Neural progenitor cell (in vitro differentiated cells): ENCODE data around the gene CHDH. TPM values are rescaled to one million over a fixed set of nuclear protein-coding genes. Genes with fewer than 3 reads are reported as not detected.

ENCODE experiments used
- DNase-seq: peaks from one replicate; pipeline ENCODE4 v3.0.0-alpha.2; 2016; ENCODE audit warnings: low spot score
- H2AFZ ChIP-seq: fragments of 200-600 bp; sonication (generic); replicated peaks from 2 replicates; pipeline ENCODE4 v1.6.1; 2016; ENCODE audit warnings: antibody characterized with exemption
- H3F3A ChIP-seq: fragments of 200-600 bp; sonication (generic); 2 replicates; pipeline ENCODE4 v1.6.1; 2016; ENCODE audit warnings: antibody characterized with exemption, low read depth
- H3K27ac ChIP-seq: fragments of 200-600 bp; sonication (generic); 2 replicates; pipeline ENCODE4 v1.5.1; 2016; ENCODE audit warnings: mild to moderate bottlenecking
- H3K27me3 ChIP-seq: fragments of 200-600 bp; sonication (generic); 2 replicates; pipeline ENCODE4 v1.6.1; 2016; ENCODE audit warnings: mild to moderate bottlenecking, moderate library complexity
- H3K36me3 ChIP-seq: fragments of 200-600 bp; sonication (generic); 2 replicates; pipeline ENCODE4 v1.5.1; 2016
- H3K4me1 ChIP-seq: fragments of 200-600 bp; sonication (generic); 2 replicates; pipeline ENCODE4 v1.6.1; 2016; ENCODE audit warnings: mixed run types
- H3K4me2 ChIP-seq: fragments of 200-600 bp; sonication (generic); 2 replicates; pipeline ENCODE4 v1.6.1; 2016
- H3K4me3 ChIP-seq: fragments of 200-600 bp; sonication (generic); 2 replicates; pipeline ENCODE4 v1.5.1; 2016
- H3K79me2 ChIP-seq: fragments of 200-600 bp; sonication (generic); 2 replicates; pipeline ENCODE4 v1.6.1; 2016; ENCODE audit warnings: low read depth
- H3K9ac ChIP-seq: fragments of 200-600 bp; sonication (generic); 2 replicates; pipeline ENCODE4 v1.6.1; 2016
- H3K9me3 ChIP-seq: fragments of 200-600 bp; sonication (generic); 2 replicates; pipeline ENCODE4 v1.5.1; 2016; ENCODE audit warnings: low read depth
- H4K20me1 ChIP-seq: fragments of 200-600 bp; sonication (generic); 2 replicates; pipeline ENCODE4 v1.6.1; 2016; ENCODE audit warnings: low read depth
- H3K27ac Mint-ChIP-seq: 3 replicates; pipeline ENCODE4 v1.8.0; 2021; ENCODE audit warnings: mixed read lengths
- H3K27me3 Mint-ChIP-seq: 2 replicates; pipeline ENCODE4 v1.8.0; 2022; ENCODE audit warnings: low read depth, mild to moderate bottlenecking, inconsistent platforms, moderate library complexity, mixed read lengths; ENCODE audit not compliant: insufficient read depth
- H3K36me3 Mint-ChIP-seq: 3 replicates; pipeline ENCODE4 v1.8.0; 2021; ENCODE audit warnings: mixed read lengths
- H3K4me1 Mint-ChIP-seq: 3 replicates; pipeline ENCODE4 v1.8.0; 2021; ENCODE audit warnings: mixed read lengths
- H3K4me3 Mint-ChIP-seq: 3 replicates; pipeline ENCODE4 v1.8.0; 2021; ENCODE audit warnings: mild to moderate bottlenecking, moderate library complexity, mixed read lengths
- H3K9me3 Mint-ChIP-seq: 3 replicates; pipeline ENCODE4 v1.8.0; 2020; ENCODE audit warnings: mixed read lengths
- CTCF ChIP-seq: fragments of 200-600 bp; sonication (generic); IDR thresholded peaks from 2 replicates; pipeline ENCODE4 v1.5.1; 2017; ENCODE audit warnings: antibody characterized with exemption, mild to moderate bottlenecking
- EZH2 ChIP-seq: fragments of 200-600 bp; sonication (generic); IDR thresholded peaks from 2 replicates; pipeline ENCODE4 v1.6.1; 2017; ENCODE audit warnings: antibody characterized with exemption, mild to moderate bottlenecking, moderate library complexity
- EZH2phosphoT487 ChIP-seq: fragments of 200-600 bp; sonication (generic); IDR thresholded peaks from 2 replicates; pipeline ENCODE4 v1.6.1; 2017; ENCODE audit warnings: antibody characterized with exemption
- total RNA-seq: library from RNA; depleted of rRNA; stranded (reverse); fragments of >200 nt; gene quantifications from 2 replicates; pipeline ENCODE4 v1.2.3, GENCODE V29; 2015; ENCODE audit warnings: low replicate concordance

The CHDH gene
- total RNA-seq, 1 donor from 2014 or later: 1.5 TPM

DNA sequence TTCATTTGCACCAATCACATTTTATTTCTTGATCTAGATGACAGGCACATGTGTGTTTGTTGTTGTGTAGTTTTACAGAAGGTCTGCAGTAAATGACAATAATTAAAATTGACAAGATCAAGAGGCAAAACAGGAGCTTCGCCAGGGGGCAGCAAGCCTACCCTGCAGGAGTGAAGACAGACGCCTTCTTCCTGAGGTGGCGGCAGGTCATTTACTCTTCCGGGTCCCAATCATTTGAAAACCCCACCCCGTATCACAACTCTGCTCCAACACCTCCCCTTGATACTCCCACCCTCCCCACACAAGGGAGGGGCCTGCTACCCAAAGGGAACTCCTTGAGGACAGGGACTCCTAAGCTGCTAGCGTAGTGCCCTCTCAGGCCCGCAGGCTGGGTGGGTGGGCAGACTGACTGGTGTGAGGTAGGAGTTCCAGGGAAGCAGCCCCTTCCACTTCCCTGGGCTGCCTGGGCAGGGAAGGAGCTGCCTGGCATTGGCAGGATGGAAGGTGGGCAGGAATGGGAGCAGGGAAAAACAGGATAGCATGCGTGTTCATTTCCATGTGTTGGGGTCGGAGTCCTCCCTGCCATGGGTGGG, 13.1 kb downstream of the CHDH start:
- Mint-ChIP-seq H3K27ac (no peak overlapping the region), H3K9me3 (no peaks in the 10 kb centered on the region)

DNA sequence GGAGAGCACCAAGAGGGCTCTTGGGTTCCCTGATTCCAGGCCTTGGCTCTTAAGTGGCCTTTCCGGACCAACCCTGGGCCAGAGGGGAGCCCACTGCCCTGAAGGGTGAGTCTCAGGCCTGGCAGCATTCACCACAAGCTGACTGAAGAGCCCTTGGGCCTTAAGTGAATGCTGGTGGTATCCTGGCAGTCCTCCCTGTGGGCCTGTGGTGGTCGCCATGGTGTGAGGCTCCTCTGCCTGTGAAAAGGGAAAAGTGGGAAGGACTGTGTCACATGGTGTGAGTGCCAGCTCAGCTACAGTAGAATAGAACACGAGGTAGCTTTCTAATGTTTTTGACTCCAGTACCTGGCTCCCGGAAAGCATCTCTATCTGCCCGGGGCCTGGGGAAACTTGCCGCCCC, 15.3 kb downstream of the CHDH start:
- H2AFZ ChIP-seq: no peak overlapping the region
- no peak overlapping the region for H3K4me2 ChIP-seq
- no peak overlapping the region for H3K27ac ChIP-seq
- H4K20me1 ChIP-seq: peaks cover 4% of the 10 kb centered on the region
- Mint-ChIP-seq H3K36me3 (peaks cover 3% of the 10 kb centered on the region), H3K27me3 (peaks cover 6% of the 10 kb centered on the region), H3K4me3 (no peak overlapping the region), H3K27ac (no peak overlapping the region), H3K4me1 (no peaks in the 10 kb centered on the region), H3K9me3 (no peaks in the 10 kb centered on the region)
- no peaks in the 10 kb centered on the region for H3F3A ChIP-seq
- H3K27me3 ChIP-seq: no peaks in the 10 kb centered on the region
- H3K9me3 ChIP-seq: no peaks in the 10 kb centered on the region
- TF ChIP-seq EZH2phosphoT487: no peak
- TF ChIP-seq CTCF: no peak
- TF ChIP-seq EZH2: no peak
- no peak overlapping the region for H3K9ac ChIP-seq
- H3K4me1 ChIP-seq: no peaks in the 10 kb centered on the region
- H3K36me3 ChIP-seq: no peaks in the 10 kb centered on the region
- DNase-seq: no peak
- no peak overlapping the region for H3K4me3 ChIP-seq
- no peaks in the 10 kb centered on the region for H3K79me2 ChIP-seq

More for the DNA sequence above, 13.1 kb downstream of the CHDH start:
- no peak overlapping the region for H3K4me3 ChIP-seq
- H3K36me3 Mint-ChIP-seq: peaks cover 3% of the 10 kb centered on the region
- H3K27me3 ChIP-seq: no peaks in the 10 kb centered on the region
- H3K79me2 ChIP-seq: no peaks in the 10 kb centered on the region
- DNase-seq: no peak
- no peaks in the 10 kb centered on the region for H3K36me3 ChIP-seq
- no peak overlapping the region for H2AFZ ChIP-seq
- H3K27me3 Mint-ChIP-seq: peaks cover 6% of the 10 kb centered on the region
- H3K27ac ChIP-seq: no peak overlapping the region
- TF ChIP-seq CTCF: no peak
- no peaks in the 10 kb centered on the region for H3K4me1 ChIP-seq
- no peak overlapping the region for H3K9ac ChIP-seq
- H3K9me3 ChIP-seq: no peaks in the 10 kb centered on the region
- H3F3A ChIP-seq: no peaks in the 10 kb centered on the region
- H3K4me1 Mint-ChIP-seq: no peaks in the 10 kb centered on the region
- no peak overlapping the region for H3K4me3 Mint-ChIP-seq
- no peak overlapping the region for H3K4me2 ChIP-seq
- H4K20me1 ChIP-seq: peaks cover 4% of the 10 kb centered on the region

- no peak overlapping the region for H3K27ac Mint-ChIP-seq
- H4K20me1 ChIP-seq: peaks cover 4% of the 10 kb centered on the region
- peaks cover 3% of the 10 kb centered on the region for H3K27me3 Mint-ChIP-seq
Measured at GRCh38 chr3:53829605-53830004, 16.6 kb downstream of the CHDH start.

More at GRCh38 chr3:53829605-53830004, 16.6 kb downstream of the CHDH start:
- Histone ChIP-seq H3K27ac (no peak overlapping the region), H3K4me2 (no peak overlapping the region), H3K27me3 (no peaks in the 10 kb centered on the region), H3K36me3 (no peaks in the 10 kb centered on the region), H2AFZ (no peak overlapping the region), H3K9me3 (no peaks in the 10 kb centered on the region), H3K4me1 (no peaks in the 10 kb centered on the region), H3K79me2 (no peaks in the 10 kb centered on the region), H3K4me3 (no peak overlapping the region), H3K9ac (no peak overlapping the region), H3F3A (no peaks in the 10 kb centered on the region)
- Mint-ChIP-seq H3K4me1 (no peaks in the 10 kb centered on the region), H3K36me3 (peaks cover 3% of the 10 kb centered on the region), H3K9me3 (no peaks in the 10 kb centered on the region), H3K4me3 (no peak overlapping the region)
- TF ChIP-seq EZH2phosphoT487 (no peak), EZH2 (no peak), CTCF (no peak)
- DNase-seq: no peak
